Neural crest cell (in vitro differentiated cells): ENCODE measurements around the gene COMMD6. TPM values are rescaled to one million over a fixed set of nuclear protein-coding genes. Genes with fewer than 3 reads are reported as not detected.

Experiments
- DNase-seq: peaks from one replicate; pipeline ENCODE4 v3.0.0; 2021; ENCODE audit warnings: low read depth, mixed read lengths, low spot score
- H3K27ac Mint-ChIP-seq: one replicate; pipeline ENCODE4 v1.8.0; 2021; ENCODE audit warnings: mild to moderate bottlenecking, mixed read lengths; ENCODE audit not compliant: unreplicated experiment
- H3K27me3 Mint-ChIP-seq: 2 replicates; pipeline ENCODE4 v1.8.0; 2021; ENCODE audit warnings: low read depth, mild to moderate bottlenecking, mixed read lengths
- H3K36me3 Mint-ChIP-seq: 2 replicates; pipeline ENCODE4 v1.8.0; 2021; ENCODE audit warnings: low read depth, mild to moderate bottlenecking, mixed read lengths
- H3K4me1 Mint-ChIP-seq: 2 replicates; pipeline ENCODE4 v1.8.0; 2021; ENCODE audit warnings: mixed read lengths
- H3K4me3 Mint-ChIP-seq: one replicate; pipeline ENCODE4 v1.8.0; 2021; ENCODE audit warnings: mild to moderate bottlenecking, mixed read lengths
- H3K9me3 Mint-ChIP-seq: 2 replicates; pipeline ENCODE4 v1.8.0; 2021; ENCODE audit warnings: mixed read lengths
- total RNA-seq: library from RNA; stranded (reverse); gene quantifications from 2 replicates; pipeline ENCODE4 v1.2.1, GENCODE V29; 2021
- TF ChIP-seq, protein P1 (sequence below): fragments of 200-600 bp; sonication (generic); conservative IDR thresholded peaks from 2 replicates; pipeline ENCODE4 v1.5.0; 2021; ENCODE audit warnings: antibody characterized with exemption, mild to moderate bottlenecking

The COMMD6 gene
- total RNA-seq, 1 donor from 2014 or later = 128 TPM

DNA sequence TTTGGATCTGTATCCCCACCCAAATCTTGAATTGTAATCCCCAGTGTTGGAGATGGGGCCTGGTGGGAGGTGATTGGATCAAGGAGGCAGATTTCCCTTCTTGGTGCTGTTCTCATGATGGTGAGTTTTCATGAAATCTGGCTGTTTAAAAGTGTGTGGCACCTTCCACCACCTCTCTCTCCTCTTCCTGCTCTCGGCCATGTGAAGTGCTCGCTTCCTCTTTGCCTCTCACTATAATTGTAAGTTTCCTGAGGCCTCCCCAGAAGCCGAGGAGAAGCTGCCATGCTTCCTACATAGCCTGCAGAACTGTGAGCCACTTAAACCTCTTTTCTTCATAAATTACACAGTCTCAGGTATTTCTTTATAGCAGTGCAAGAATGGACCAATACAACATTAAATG is 15.7 kb downstream of the COMMD6 start:
- no peaks in the 10 kb centered on the region for H3K4me1 Mint-ChIP-seq
- H3K27me3 Mint-ChIP-seq = no peaks in the 10 kb centered on the region
- no peak overlapping the region for H3K4me3 Mint-ChIP-seq
- TF ChIP-seq, protein P1, sequence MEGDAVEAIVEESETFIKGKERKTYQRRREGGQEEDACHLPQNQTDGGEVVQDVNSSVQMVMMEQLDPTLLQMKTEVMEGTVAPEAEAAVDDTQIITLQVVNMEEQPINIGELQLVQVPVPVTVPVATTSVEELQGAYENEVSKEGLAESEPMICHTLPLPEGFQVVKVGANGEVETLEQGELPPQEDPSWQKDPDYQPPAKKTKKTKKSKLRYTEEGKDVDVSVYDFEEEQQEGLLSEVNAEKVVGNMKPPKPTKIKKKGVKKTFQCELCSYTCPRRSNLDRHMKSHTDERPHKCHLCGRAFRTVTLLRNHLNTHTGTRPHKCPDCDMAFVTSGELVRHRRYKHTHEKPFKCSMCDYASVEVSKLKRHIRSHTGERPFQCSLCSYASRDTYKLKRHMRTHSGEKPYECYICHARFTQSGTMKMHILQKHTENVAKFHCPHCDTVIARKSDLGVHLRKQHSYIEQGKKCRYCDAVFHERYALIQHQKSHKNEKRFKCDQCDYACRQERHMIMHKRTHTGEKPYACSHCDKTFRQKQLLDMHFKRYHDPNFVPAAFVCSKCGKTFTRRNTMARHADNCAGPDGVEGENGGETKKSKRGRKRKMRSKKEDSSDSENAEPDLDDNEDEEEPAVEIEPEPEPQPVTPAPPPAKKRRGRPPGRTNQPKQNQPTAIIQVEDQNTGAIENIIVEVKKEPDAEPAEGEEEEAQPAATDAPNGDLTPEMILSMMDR = no peak
- no peak overlapping the region for H3K27ac Mint-ChIP-seq
- DNase-seq = no peak
- H3K9me3 Mint-ChIP-seq = peaks cover 14% of the 10 kb centered on the region
- peaks cover 13% of the 10 kb centered on the region for H3K36me3 Mint-ChIP-seq

DNA sequence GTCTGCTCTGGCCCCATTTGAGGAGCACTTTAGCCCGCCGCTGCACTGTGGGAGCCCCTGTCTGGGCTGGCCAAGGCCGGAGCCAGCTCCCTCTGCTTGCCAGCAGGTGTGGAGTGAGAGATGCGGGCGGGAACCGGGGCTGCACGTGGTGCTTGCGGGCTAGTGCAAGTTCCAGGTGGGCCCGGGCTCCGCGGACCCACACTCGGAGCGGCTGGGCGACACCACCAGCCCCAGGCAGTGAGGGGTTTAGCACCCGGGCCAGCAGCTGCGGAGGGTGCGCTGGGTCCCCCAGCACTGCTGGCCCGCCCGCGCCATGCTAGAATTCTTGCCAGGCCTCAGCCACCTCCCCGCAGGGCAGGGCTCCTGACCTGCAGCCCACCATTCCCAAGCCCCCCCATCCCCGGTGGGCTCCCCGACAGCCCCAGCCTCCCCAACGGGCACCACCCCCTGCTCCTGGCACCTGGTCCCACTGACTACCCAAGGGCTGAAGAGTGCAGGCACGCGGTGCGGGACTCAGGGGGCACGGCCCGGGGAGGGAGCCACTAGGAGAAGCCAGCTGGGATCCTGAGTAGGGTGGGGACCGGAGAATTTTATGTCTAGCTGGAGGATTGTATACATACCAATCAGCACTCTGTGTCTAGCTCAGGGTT is 19.1 kb downstream of the COMMD6 start:
- Mint-ChIP-seq H3K9me3 (peaks cover 14% of the 10 kb centered on the region), H3K4me1 (no peaks in the 10 kb centered on the region), H3K36me3 (peaks cover 6% of the 10 kb centered on the region), H3K27ac (no peak overlapping the region), H3K27me3 (no peaks in the 10 kb centered on the region), H3K4me3 (no peak overlapping the region)
- TF ChIP-seq, protein P1 = no peak
- no peak for DNase-seq

GRCh38 chr13:75514080-75514995 is 23.3 kb downstream of the COMMD6 start:
- TF ChIP-seq, protein P1 = no peak
- peaks cover 3% of the 10 kb centered on the region for H3K9me3 Mint-ChIP-seq
- no peak overlapping the region for H3K4me3 Mint-ChIP-seq
- H3K27me3 Mint-ChIP-seq = no peaks in the 10 kb centered on the region
- H3K27ac Mint-ChIP-seq = no peak overlapping the region
- H3K36me3 Mint-ChIP-seq = no peaks in the 10 kb centered on the region
- DNase-seq = no peak
- no peaks in the 10 kb centered on the region for H3K4me1 Mint-ChIP-seq

DNA sequence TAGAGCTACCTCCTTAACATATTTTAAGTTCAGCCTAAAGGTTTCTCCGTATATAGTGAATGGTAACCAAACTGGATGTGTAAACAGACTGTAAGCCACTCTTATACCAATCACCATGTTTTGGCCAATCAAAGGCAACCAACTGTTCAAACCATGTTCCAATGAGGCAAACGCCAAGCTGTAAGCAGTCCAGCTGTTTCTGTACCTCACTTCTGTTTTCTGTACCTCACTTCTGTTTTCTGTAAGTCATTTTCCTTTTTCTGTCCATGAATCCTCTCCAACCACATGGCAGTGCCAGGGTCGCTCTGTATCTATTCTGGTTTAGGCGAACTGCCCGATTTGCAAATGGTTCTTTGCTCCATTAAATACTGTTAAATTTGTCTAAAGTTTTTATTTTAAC is 24.4 kb downstream of the COMMD6 start:
- no peaks in the 10 kb centered on the region for H3K4me1 Mint-ChIP-seq
- no peaks in the 10 kb centered on the region for H3K27me3 Mint-ChIP-seq
- H3K36me3 Mint-ChIP-seq = no peaks in the 10 kb centered on the region
- no peak overlapping the region for H3K27ac Mint-ChIP-seq
- TF ChIP-seq, protein P1 = no peak
- peaks cover 3% of the 10 kb centered on the region for H3K9me3 Mint-ChIP-seq
- no peak for DNase-seq
- H3K4me3 Mint-ChIP-seq = no peak overlapping the region

DNA sequence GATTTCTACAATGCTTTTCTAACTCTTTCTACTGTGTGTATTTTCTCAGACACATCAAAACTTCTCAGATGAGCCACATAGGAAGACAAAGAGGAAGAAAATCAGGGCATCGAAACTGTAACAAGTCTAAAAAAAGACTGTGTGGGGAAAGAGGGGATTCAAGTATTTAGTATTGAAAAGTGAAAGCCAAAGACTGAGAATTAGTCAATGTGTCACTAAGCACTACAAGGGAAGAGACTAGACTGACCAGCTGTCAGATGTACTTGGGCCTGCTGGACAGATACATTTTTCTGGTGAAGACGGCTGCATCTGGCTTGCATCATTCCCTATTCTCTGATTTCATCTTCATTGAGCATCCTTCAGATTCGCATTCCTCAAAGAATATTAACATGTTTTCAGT is 25.4 kb downstream of the COMMD6 start:
- H3K27me3 Mint-ChIP-seq = no peaks in the 10 kb centered on the region
- H3K4me1 Mint-ChIP-seq = no peaks in the 10 kb centered on the region
- DNase-seq = no peak
- TF ChIP-seq, protein P1 = no peak
- no peaks in the 10 kb centered on the region for H3K9me3 Mint-ChIP-seq
- no peak overlapping the region for H3K27ac Mint-ChIP-seq
- no peaks in the 10 kb centered on the region for H3K36me3 Mint-ChIP-seq
- H3K4me3 Mint-ChIP-seq = no peak overlapping the region
